ENCODE results near the gene INSIG2.

DNA sequence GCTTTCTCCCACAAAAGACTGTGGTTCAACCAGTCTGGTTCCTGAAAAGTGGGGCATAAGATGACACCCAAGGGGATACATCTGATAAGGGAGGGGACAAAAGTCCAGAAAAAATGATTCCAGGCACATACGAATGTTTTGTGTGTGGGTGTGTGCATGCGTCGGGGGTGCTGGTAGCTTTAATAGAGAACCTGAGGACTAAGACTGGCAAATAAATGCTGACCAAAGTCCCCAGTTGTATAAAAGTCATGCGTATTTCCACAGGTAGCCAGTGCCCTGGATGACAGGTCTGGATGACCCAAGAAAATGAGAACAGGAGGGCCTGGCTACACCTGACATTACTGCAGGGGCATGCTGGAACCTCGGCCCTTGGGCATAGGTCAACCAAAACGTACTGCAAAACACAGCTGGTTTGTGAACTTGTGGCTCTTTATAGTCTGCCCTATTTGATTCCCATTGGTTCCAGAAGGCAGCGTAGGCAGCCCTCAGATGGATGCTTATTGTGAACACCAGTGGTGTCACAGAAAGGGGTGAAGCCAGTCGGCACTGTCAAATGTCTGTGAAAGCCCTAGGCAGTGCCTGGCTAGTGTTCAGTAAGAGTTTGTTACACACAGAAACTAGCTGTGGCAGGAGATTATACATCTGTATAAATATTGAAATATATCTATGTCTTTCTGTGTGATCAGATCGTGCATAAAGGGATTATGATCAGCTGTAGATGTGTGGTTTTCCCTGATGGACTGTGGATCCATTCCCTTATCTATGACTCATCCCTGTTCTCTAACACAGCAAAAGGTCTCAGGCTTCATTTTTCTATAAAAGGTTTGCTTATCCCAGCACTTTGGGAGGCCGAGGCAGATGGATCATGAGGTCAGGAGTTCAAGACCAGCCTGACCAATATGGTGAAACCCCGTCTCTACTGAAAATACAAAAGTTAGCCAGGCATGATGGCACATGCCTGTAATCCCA, 58.3 kb downstream of the INSIG2 start:
- TF ChIP-seq, protein P1, sequence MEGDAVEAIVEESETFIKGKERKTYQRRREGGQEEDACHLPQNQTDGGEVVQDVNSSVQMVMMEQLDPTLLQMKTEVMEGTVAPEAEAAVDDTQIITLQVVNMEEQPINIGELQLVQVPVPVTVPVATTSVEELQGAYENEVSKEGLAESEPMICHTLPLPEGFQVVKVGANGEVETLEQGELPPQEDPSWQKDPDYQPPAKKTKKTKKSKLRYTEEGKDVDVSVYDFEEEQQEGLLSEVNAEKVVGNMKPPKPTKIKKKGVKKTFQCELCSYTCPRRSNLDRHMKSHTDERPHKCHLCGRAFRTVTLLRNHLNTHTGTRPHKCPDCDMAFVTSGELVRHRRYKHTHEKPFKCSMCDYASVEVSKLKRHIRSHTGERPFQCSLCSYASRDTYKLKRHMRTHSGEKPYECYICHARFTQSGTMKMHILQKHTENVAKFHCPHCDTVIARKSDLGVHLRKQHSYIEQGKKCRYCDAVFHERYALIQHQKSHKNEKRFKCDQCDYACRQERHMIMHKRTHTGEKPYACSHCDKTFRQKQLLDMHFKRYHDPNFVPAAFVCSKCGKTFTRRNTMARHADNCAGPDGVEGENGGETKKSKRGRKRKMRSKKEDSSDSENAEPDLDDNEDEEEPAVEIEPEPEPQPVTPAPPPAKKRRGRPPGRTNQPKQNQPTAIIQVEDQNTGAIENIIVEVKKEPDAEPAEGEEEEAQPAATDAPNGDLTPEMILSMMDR (IDR thresholded peaks at IDR 0.05): no peak
- TF ChIP-seq EZH2 (IDR thresholded peaks at IDR 0.05) (no peak), EZH2phosphoT487 (IDR thresholded peaks at IDR 0.05) (no peak)

Data from neural progenitor cell (in vitro differentiated cells).